K562 (cell line): ENCODE results near the gene TJP3. TPM values are rescaled to one million over a fixed set of nuclear protein-coding genes. Genes with fewer than 3 reads are reported as not detected.

Experiments used
- ATAC-seq: fragments of 200-7000 bp; cut with Tn5 transposase; 3 replicates; pipeline ENCODE4 v1.9.1; 2020; ENCODE audit warnings: moderate library complexity
- BruUV-seq: library from RNA; stranded (reverse); fragments of 400-500 nt; replicated peaks from 2 replicates; lab custom pipeline; 2021; lab: Mats Ljungman, UMichigan
- CTCF ChIA-PET: fragments of 300-600 bp; formaldehyde crosslinking; extraction: SDS; loops from one replicate; lab custom pipeline; 2021; ENCODE audit warnings: low intra/inter-chr PET ratio; lab: Yijun Ruan, JAX
- POLR2A ChIA-PET: fragments of 300-600, 350-650 bp; sonication (Branson Sonifier 250); formaldehyde crosslinking; extraction: SDS; loops from one replicate; lab custom pipeline; 2021; ENCODE audit warnings: antibody characterized with exemption, inconsistent platforms; lab: Yijun Ruan, JAX
- DNase-seq, 4 experiments: peaks; one replicate each; pipeline versions ENCODE4 v3.0.0 to v3.0.0-alpha.2; 2011 to 2018; ENCODE audit warnings: low spot score in 3 of 4, mixed read lengths in 3 of 4; ENCODE audit errors: extremely low read depth in 1 of 4
- FAIRE-seq: peaks from 2 replicates; lab custom pipeline; 2011; peaks lifted over from hg19 to GRCh38; lab: Jason Lieb, UNC
- H2AFZ ChIP-seq: 2 replicates; pipeline ENCODE4 v1.6.0; 2011; ENCODE audit warnings: low read depth, low read length, control low read depth, inconsistent platforms
- H3K27ac ChIP-seq: fragments of 200-600 bp; 3 replicates; pipeline ENCODE4 v1.8.0; 2011; ENCODE audit warnings: low read depth, mild to moderate bottlenecking, control low read depth, inconsistent platforms, low read length, moderate library complexity, mixed read lengths; ENCODE audit errors: extremely low read depth
- H3K27me3 ChIP-seq, 2 experiments: fragments of 300-600 bp in 1 of 2; 2 replicates in 1 of 2; 3 replicates in 1 of 2; pipeline versions ENCODE4 v1.6.0 to v1.8.0; 2011; ENCODE audit warnings: inconsistent platforms in 2 of 2, low read length in 2 of 2, mild to moderate bottlenecking in 1 of 2, mixed read lengths in 1 of 2, moderate library complexity in 1 of 2; ENCODE audit not compliant: control insufficient read depth in 2 of 2, insufficient read depth in 2 of 2
- H3K36me3 ChIP-seq: fragments of 300-600 bp; 3 replicates; pipeline ENCODE4 v1.8.0; 2011; ENCODE audit warnings: mild to moderate bottlenecking, low read length, inconsistent platforms; ENCODE audit not compliant: control insufficient read depth, insufficient read depth
- H3K4me1 ChIP-seq, 2 experiments: fragments of 200-600 bp in 1 of 2; replicated peaks in 1 of 2; 2 replicates in 1 of 2; 3 replicates in 1 of 2; pipeline versions ENCODE4 v1.5.1 to v1.8.0; 2011; ENCODE audit warnings: inconsistent platforms in 2 of 2, low read length in 2 of 2, mild to moderate bottlenecking in 1 of 2, mixed read lengths in 1 of 2, moderate library complexity in 1 of 2; ENCODE audit not compliant: control insufficient read depth in 2 of 2, insufficient read depth in 2 of 2
- H3K4me2 ChIP-seq: 2 replicates; pipeline ENCODE4 v1.6.1; 2011; ENCODE audit warnings: low read length, control low read depth, inconsistent platforms, mixed read lengths; ENCODE audit not compliant: insufficient read depth
- H3K4me3 ChIP-seq: fragments of 200-600 bp; sonication (generic), shearing (Covaris generic); 2 replicates; pipeline ENCODE4 v1.5.1; 2016; ENCODE audit warnings: control low read depth, inconsistent platforms
- H3K79me2 ChIP-seq: fragments of 200-600 bp; 3 replicates; pipeline ENCODE4 v1.8.0; 2011; ENCODE audit warnings: low read length, inconsistent platforms; ENCODE audit not compliant: control insufficient read depth, insufficient read depth
- H3K9ac ChIP-seq, 2 experiments: 2 replicates each; pipeline versions ENCODE4 v1.6.0 to v1.6.1; 2011; ENCODE audit warnings: low read depth in 2 of 2, low read length in 2 of 2, control low read depth in 1 of 2, inconsistent platforms in 1 of 2, mild to moderate bottlenecking in 1 of 2, mixed read lengths in 1 of 2; ENCODE audit not compliant: insufficient read depth in 1 of 2
- H3K9me1 ChIP-seq: one replicate; pipeline ENCODE4 v1.6.0; 2011; ENCODE audit warnings: inconsistent platforms, mild to moderate bottlenecking, low read length, moderate library complexity; ENCODE audit not compliant: control insufficient read depth, insufficient read depth
- H3K9me3 ChIP-seq: replicated peaks from 2 replicates; pipeline ENCODE4 v1.5.1; 2011; ENCODE audit warnings: low read depth, low read length, inconsistent platforms; ENCODE audit not compliant: control insufficient read depth, insufficient read depth
- H4K20me1 ChIP-seq: replicated peaks from 2 replicates; pipeline ENCODE4 v1.6.1; 2011; ENCODE audit warnings: low read length, inconsistent platforms, mixed read lengths; ENCODE audit not compliant: control insufficient read depth, insufficient read depth
- CREM ChIP-seq: IDR thresholded peaks from 2 replicates; pipeline ENCODE4 v1.6.1; 2014; ENCODE audit warnings: antibody characterized with exemption, low read depth
- ELF1 ChIP-seq: fragments of 200-800 bp; sonication (Bioruptor generic); IDR thresholded peaks from 2 replicates; pipeline ENCODE4 v1.6.1; 2016; ENCODE audit warnings: missing genetic modification characterization, missing compliant biosample characterization
- ELF2 ChIP-seq: fragments of 250-450 bp; sonication (Bioruptor Pico); IDR thresholded peaks from 2 replicates; pipeline ENCODE4 v1.5.0; 2021; ENCODE audit warnings: mild to moderate bottlenecking
- FOXK2 ChIP-seq, 2 experiments: fragments of 450-650 bp; IDR thresholded peaks in 1 of 2; conservative IDR thresholded peaks in 1 of 2; 2 replicates each; pipeline ENCODE4 v1.6.1; 2016; ENCODE audit warnings: low read depth in 2 of 2, mild to moderate bottlenecking in 1 of 2
- NFRKB ChIP-seq: fragments of 450-650 bp; IDR thresholded peaks from 2 replicates; pipeline ENCODE4 v1.6.1; 2016; ENCODE audit warnings: low read depth
- RBM15 ChIP-seq: fragments of 200-400 bp; formaldehyde crosslinking; IDR thresholded peaks from 2 replicates; pipeline ENCODE4 v1.6.1; 2018; ENCODE audit warnings: mild to moderate bottlenecking, low read length, moderate library complexity; ENCODE audit not compliant: insufficient read depth
- SPI1 ChIP-seq: IDR thresholded peaks from 2 replicates; pipeline ENCODE4 v1.6.1; 2011; ENCODE audit warnings: low read depth, low read length, control low read depth, borderline replicate concordance
- TCF3 ChIP-seq: sonication (generic); formaldehyde crosslinking; IDR thresholded peaks from 2 replicates; pipeline ENCODE4 v1.4.0; 2020; ENCODE audit warnings: mild to moderate bottlenecking, missing genetic modification reagents
- TEAD2 ChIP-seq: fragments of 450-650 bp; IDR thresholded peaks from 2 replicates; pipeline ENCODE4 v1.6.1; 2016; ENCODE audit warnings: missing genetic modification characterization, control low read depth, missing compliant biosample characterization
- WGBS: fragments of 100-300 bp; shearing (Covaris generic); methylation state at CpG from one replicate; pipeline ENCODE4 v1.1.6; 2016; ENCODE audit warnings: low coverage, mixed read lengths; ENCODE audit not compliant: insufficient coverage; ENCODE audit errors: missing lambda C conversion rate; 5-methylcytosine and 5-hydroxymethylcytosine counted together
- in situ Hi-C: fragments of 300-500 bp; cut with MboI; formaldehyde crosslinking; loops from 4 replicates; pipeline ENCODE4 v1.15.0; 2018; ENCODE audit warnings: inconsistent platforms, mixed read lengths
- intact Hi-C: fragments of 100-400 bp; cut with micrococcal nuclease; formaldehyde crosslinking; loops from 2 replicates; pipeline ENCODE4 v1.14.2; 2022
- polyA plus RNA-seq, 8 experiments: library from polyadenylated mRNA; depleted of rRNA in 4 of 8; stranded (reverse) in 5 of 8; unstranded in 3 of 8; fragments of >200 nt; fragmentation: Nextera tagmentation in 2 of 8; fragmentation: Illumina TruSeq in 1 of 8; extraction: Ambion mirVana in 2 of 8; extraction: Trizol in 1 of 8; gene quantifications; 2 replicates each; pipeline versions ENCODE4 v1.2.1 to v1.2.3, GENCODE V29; 2011 to 2014; ENCODE audit warnings: inconsistent platforms in 1 of 8, missing spikeins in 1 of 8
- total RNA-seq, 7 experiments: library from RNA; depleted of rRNA in 6 of 7; stranded (reverse); fragments of >200 nt in 6 of 7; fragmentation: Illumina TruSeq in 2 of 7; extraction: Trizol in 2 of 7; gene quantifications; 2 replicates each; pipeline versions ENCODE4 v1.2.1 to v1.2.3, GENCODE V29; 2011 to 2021; ENCODE audit warnings: low replicate concordance in 1 of 7
- TF ChIP-seq, protein P1 (sequence below): sonication (generic); formaldehyde crosslinking; IDR thresholded peaks from 2 replicates; pipeline ENCODE4 v1.8.0; 2022; ENCODE audit warnings: missing genetic modification reagents, mild to moderate bottlenecking, borderline replicate concordance
- TF ChIP-seq, protein P2 (sequence below): sonication (generic); formaldehyde crosslinking; IDR thresholded peaks from 2 replicates; pipeline ENCODE4 v1.9.0; 2022; ENCODE audit warnings: mild to moderate bottlenecking, missing genetic modification reagents
- TF ChIP-seq, protein P3 (sequence below), 2 experiments: fragments of 450-650 bp in 1 of 2; sonication (generic) in 1 of 2; formaldehyde crosslinking in 1 of 2; IDR thresholded peaks; 2 replicates each; pipeline versions ENCODE4 v1.7.1 to v1.9.0; 2016 to 2022; ENCODE audit warnings: inconsistent platforms in 1 of 2, mild to moderate bottlenecking in 1 of 2, missing genetic modification reagents in 1 of 2

The TJP3 gene
- total and polyA plus RNA-seq, 9 of the 15 experiments (the other 6 are each of a cell fraction or from before 2014, with no cell fraction given) = 0.11 to 2.4 (median 0.57) TPM; not detected in 1

DNA sequence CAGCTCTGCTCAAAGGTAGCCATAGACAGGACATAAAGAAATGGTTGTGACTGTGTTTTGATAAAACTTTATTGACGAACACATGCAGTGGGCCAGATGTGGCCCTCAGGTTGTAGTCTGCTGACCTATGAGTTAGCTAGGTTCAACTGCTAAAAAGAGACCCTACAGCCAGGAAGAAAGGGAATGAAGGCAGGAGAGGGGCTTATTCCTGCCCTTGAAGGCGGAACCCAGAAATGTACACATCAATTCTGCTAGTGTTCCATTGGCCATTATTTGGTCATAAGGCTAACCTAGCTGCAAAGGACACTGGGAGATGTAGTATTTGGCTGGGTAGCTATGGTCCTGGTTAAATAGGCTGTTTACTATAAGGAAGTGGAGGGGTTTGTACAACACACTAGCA is 35.3 kb downstream of the TJP3 start:
- POLR2A ChIA-PET = interaction anchor here (0.7 to 1.0 kb wide), 3 partner anchors 11 to 19 kb away, joined by 3 to 5 read pairs (median 5); partner anchors contain the start of gene MRPL54
- TF ChIP-seq, protein P1, sequence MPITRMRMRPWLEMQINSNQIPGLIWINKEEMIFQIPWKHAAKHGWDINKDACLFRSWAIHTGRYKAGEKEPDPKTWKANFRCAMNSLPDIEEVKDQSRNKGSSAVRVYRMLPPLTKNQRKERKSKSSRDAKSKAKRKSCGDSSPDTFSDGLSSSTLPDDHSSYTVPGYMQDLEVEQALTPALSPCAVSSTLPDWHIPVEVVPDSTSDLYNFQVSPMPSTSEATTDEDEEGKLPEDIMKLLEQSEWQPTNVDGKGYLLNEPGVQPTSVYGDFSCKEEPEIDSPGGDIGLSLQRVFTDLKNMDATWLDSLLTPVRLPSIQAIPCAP (CRISPR knock-in tag) = no peak
- TF ChIP-seq, protein P2, sequence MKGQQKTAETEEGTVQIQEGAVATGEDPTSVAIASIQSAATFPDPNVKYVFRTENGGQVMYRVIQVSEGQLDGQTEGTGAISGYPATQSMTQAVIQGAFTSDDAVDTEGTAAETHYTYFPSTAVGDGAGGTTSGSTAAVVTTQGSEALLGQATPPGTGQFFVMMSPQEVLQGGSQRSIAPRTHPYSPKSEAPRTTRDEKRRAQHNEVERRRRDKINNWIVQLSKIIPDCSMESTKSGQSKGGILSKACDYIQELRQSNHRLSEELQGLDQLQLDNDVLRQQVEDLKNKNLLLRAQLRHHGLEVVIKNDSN (CRISPR knock-in tag) = peak; percentile 81
- peak; percentile 81 to 88 for TF ChIP-seq FOXK2 (conservative IDR thresholded peaks at IDR 0.05 in 1 of 2, IDR thresholded peaks at IDR 0.05 in 1 of 2; ENCODE audit: low read depth in 2 of 2)
- no peak for TF ChIP-seq TCF3 (CRISPR knock-in tag)
- peak; percentile 19; the same call in 1 of the 2 replicates for TF ChIP-seq ELF1 (tag)
- TF ChIP-seq SPI1 = peak; percentile 72
- no peak for TF ChIP-seq RBM15
- no peak for TF ChIP-seq NFRKB
- TF ChIP-seq ELF2 = no peak
- 0 out of 2 replicates have a peak, but pooled peaks have one; percentile 8 for TF ChIP-seq TEAD2
- peak; percentile 37; the same call in 1 of the 2 replicates for TF ChIP-seq CREM
- TF ChIP-seq, protein P3, sequence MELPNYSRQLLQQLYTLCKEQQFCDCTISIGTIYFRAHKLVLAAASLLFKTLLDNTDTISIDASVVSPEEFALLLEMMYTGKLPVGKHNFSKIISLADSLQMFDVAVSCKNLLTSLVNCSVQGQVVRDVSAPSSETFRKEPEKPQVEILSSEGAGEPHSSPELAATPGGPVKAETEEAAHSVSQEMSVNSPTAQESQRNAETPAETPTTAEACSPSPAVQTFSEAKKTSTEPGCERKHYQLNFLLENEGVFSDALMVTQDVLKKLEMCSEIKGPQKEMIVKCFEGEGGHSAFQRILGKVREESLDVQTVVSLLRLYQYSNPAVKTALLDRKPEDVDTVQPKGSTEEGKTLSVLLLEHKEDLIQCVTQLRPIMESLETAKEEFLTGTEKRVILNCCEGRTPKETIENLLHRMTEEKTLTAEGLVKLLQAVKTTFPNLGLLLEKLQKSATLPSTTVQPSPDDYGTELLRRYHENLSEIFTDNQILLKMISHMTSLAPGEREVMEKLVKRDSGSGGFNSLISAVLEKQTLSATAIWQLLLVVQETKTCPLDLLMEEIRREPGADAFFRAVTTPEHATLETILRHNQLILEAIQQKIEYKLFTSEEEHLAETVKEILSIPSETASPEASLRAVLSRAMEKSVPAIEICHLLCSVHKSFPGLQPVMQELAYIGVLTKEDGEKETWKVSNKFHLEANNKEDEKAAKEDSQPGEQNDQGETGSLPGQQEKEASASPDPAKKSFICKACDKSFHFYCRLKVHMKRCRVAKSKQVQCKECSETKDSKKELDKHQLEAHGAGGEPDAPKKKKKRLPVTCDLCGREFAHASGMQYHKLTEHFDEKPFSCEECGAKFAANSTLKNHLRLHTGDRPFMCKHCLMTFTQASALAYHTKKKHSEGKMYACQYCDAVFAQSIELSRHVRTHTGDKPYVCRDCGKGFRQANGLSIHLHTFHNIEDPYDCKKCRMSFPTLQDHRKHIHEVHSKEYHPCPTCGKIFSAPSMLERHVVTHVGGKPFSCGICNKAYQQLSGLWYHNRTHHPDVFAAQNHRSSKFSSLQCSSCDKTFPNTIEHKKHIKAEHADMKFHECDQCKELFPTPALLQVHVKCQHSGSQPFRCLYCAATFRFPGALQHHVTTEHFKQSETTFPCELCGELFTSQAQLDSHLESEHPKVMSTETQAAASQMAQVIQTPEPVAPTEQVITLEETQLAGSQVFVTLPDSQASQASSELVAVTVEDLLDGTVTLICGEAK (IDR thresholded peaks at IDR 0.05) = peak; percentile 99
- TF ChIP-seq, protein P3 (CRISPR knock-in tag; IDR thresholded peaks at IDR 0.05) = peak; percentile 99

More for the DNA sequence above, 35.3 kb downstream of the TJP3 start:
- Histone ChIP-seq H3K4me3 (no peak overlapping the region), H3K4me2 (no peak overlapping the region), H3K27me3 (no peaks in the 10 kb centered on the region), H3K79me2 (no peaks in the 10 kb centered on the region), H3K9me1 (no peaks in the 10 kb centered on the region), H3K9me3 (no peaks in the 10 kb centered on the region), H3K36me3 (no peaks in the 10 kb centered on the region), H3K9ac (no peak overlapping the region; a peak in 1 of 4 replicates), H3K27ac (peak overlapping the region; percentile 7; the same call in 1 of the 3 replicates), H2AFZ (peak overlapping the region; percentile 84), H3K4me1 (peaks cover 0 to 23% of the 10 kb centered on the region in 2 experiments; a peak in 3 of 5 replicates), H4K20me1 (no peaks in the 10 kb centered on the region)
- DNase-seq (peak; percentile 55 to 68 (median 56)), ATAC-seq (peak; percentile 95), FAIRE-seq (peak; percentile 95)
- in situ Hi-C loops (no loop called here), intact Hi-C loops (no loop called here)
- CTCF ChIA-PET = no interaction called here
- no TSS peak for BruUV-seq
- 69% methylated on average over 2 of the region's 2 CpGs for WGBS
